Mesothelial cell of epicardium (in vitro differentiated cells): Measurements from ENCODE around the gene CYTH2. TPM values are rescaled to one million over a fixed set of nuclear protein-coding genes. Genes with fewer than 3 reads are reported as not detected.

Experiments
- DNase-seq, 2 experiments: peaks; one replicate each; pipeline ENCODE4 v3.0.0; 2021; ENCODE audit warnings: low spot score in 2 of 2; ENCODE audit not compliant: unreplicated experiment in 2 of 2
- H3K27ac Mint-ChIP-seq: 2 replicates; pipeline ENCODE4 v1.8.0; 2021; ENCODE audit warnings: mixed read lengths
- H3K27me3 Mint-ChIP-seq: 2 replicates; pipeline ENCODE4 v1.8.0; 2021; ENCODE audit warnings: low read depth, mixed read lengths
- H3K36me3 Mint-ChIP-seq: 2 replicates; pipeline ENCODE4 v1.8.0; 2021; ENCODE audit warnings: mixed read lengths
- H3K4me1 Mint-ChIP-seq: 2 replicates; pipeline ENCODE4 v1.8.0; 2021; ENCODE audit warnings: mixed read lengths
- H3K4me3 Mint-ChIP-seq: 2 replicates; pipeline ENCODE4 v1.8.0; 2021; ENCODE audit warnings: mild to moderate bottlenecking, moderate library complexity, mixed read lengths
- H3K9me3 Mint-ChIP-seq: 2 replicates; pipeline ENCODE4 v1.8.0; 2021; ENCODE audit warnings: mixed read lengths
- total RNA-seq: library from RNA; stranded (reverse); gene quantifications from 3 replicates; pipeline ENCODE4 v1.2.1, GENCODE V29; 2021
- TF ChIP-seq, protein P1 (sequence below): fragments of 200-600 bp; sonication (generic); IDR thresholded peaks from one replicate; pipeline ENCODE4 v1.5.0; 2021; ENCODE audit warnings: antibody characterized with exemption; ENCODE audit not compliant: unreplicated experiment

Gene CYTH2
- total RNA-seq, 1 donor from 2014 or later: 190 TPM

DNA sequence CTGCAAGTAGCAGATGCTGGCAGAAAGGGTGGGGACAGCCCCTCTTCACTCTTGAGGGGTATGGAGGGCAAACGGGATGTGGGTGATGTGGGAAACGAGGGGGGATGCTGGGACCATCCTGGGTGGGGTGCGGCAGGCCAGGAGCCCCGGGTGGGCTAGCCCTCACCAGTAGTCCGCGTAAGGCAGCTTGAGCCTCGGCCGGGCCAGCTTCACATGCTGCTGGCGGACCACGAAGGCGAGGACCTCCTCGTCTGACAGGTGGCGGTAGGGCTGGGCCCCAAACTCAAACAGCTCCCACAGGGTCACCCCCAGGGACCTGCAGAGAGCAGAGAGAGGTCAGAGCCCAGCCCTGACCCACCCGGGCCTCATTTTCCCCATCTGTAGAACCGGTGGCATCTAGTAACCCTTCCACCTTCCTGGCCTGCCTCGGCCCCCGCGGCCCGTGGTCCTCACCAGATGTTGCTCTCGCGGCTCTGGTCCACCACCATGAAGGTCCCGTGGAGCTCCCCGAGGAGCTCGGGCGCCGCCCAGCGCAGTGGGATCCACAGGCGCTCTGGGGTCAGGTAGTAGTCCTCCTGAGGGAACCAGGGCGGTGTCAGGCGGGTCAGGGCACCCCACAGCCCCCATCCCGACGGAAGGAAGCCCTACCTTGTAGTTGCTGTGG lies 31.8 kb downstream of the CYTH2 start:
- H3K27me3 Mint-ChIP-seq: no peaks in the 10 kb centered on the region
- H3K4me1 Mint-ChIP-seq: peaks cover 21% of the 10 kb centered on the region
- H3K4me3 Mint-ChIP-seq: peak overlapping the region; percentile 72
- H3K27ac Mint-ChIP-seq: peak overlapping the region; percentile 75
- DNase-seq: no peak
- TF ChIP-seq, protein P1, sequence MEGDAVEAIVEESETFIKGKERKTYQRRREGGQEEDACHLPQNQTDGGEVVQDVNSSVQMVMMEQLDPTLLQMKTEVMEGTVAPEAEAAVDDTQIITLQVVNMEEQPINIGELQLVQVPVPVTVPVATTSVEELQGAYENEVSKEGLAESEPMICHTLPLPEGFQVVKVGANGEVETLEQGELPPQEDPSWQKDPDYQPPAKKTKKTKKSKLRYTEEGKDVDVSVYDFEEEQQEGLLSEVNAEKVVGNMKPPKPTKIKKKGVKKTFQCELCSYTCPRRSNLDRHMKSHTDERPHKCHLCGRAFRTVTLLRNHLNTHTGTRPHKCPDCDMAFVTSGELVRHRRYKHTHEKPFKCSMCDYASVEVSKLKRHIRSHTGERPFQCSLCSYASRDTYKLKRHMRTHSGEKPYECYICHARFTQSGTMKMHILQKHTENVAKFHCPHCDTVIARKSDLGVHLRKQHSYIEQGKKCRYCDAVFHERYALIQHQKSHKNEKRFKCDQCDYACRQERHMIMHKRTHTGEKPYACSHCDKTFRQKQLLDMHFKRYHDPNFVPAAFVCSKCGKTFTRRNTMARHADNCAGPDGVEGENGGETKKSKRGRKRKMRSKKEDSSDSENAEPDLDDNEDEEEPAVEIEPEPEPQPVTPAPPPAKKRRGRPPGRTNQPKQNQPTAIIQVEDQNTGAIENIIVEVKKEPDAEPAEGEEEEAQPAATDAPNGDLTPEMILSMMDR: no peak
- no peaks in the 10 kb centered on the region for H3K9me3 Mint-ChIP-seq
- H3K36me3 Mint-ChIP-seq: no peaks in the 10 kb centered on the region

GRCh38 chr19:48501494-48502349 lies 32.6 kb downstream of the CYTH2 start:
- Mint-ChIP-seq H3K4me3 (peak overlapping the region; percentile 72), H3K36me3 (no peaks in the 10 kb centered on the region)
- TF ChIP-seq, protein P1: no peak

GRCh38 chr19:48502350-48503018 lies 33.3 kb downstream of the CYTH2 start:
- peak overlapping the region; percentile 97 for H3K27ac Mint-ChIP-seq
- TF ChIP-seq, protein P1: no peak
- H3K4me1 Mint-ChIP-seq: peaks cover 21% of the 10 kb centered on the region
- DNase-seq: no peak
- no peaks in the 10 kb centered on the region for H3K36me3 Mint-ChIP-seq
- H3K27me3 Mint-ChIP-seq: no peaks in the 10 kb centered on the region
- H3K4me3 Mint-ChIP-seq: peak overlapping the region; percentile 55
- no peaks in the 10 kb centered on the region for H3K9me3 Mint-ChIP-seq

More at GRCh38 chr19:48501494-48502349, 32.6 kb downstream of the CYTH2 start:
- DNase-seq: peak; percentile 93
- Mint-ChIP-seq H3K4me1 (peaks cover 21% of the 10 kb centered on the region), H3K27me3 (no peaks in the 10 kb centered on the region), H3K27ac (peak overlapping the region; percentile 97), H3K9me3 (no peaks in the 10 kb centered on the region)

GRCh38 chr19:48506138-48506733 lies 37.1 kb downstream of the CYTH2 start:
- Mint-ChIP-seq H3K9me3 (no peaks in the 10 kb centered on the region), H3K4me1 (peaks cover 23% of the 10 kb centered on the region), H3K4me3 (no peak overlapping the region), H3K27ac (no peak overlapping the region), H3K27me3 (peaks cover 3% of the 10 kb centered on the region), H3K36me3 (peaks cover 4% of the 10 kb centered on the region)
- TF ChIP-seq, protein P1: peak; percentile 71
- no peak for DNase-seq

DNA sequence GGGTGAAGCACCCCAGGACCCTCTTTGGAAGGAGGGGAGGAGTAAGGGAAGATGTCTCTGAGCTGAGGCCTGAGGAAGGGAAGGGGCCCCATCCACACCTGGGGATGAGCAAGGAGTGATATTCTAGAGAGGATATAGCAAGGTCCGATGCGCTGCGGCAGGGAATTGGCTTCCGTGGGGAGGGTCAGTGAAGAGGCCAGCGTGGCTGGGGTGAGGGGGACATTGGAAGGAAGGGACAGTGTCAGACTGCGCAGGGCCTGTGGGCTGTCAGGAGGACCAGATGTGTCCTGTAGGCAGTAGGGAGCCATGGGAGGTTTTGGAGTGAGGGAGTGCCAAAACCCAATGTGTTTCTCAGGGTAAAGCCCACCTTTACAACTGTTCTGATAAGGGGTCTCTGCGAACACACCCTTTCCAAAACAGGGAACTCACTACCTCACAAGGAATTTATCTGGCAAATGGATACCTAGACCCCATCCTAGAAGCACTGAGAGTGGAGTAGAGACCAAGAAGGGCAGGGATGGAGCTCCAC lies 38.8 kb downstream of the CYTH2 start:
- Mint-ChIP-seq H3K27ac (no peak overlapping the region), H3K36me3 (peaks cover 4% of the 10 kb centered on the region), H3K4me1 (peaks cover 15% of the 10 kb centered on the region), H3K9me3 (no peaks in the 10 kb centered on the region), H3K27me3 (peaks cover 3% of the 10 kb centered on the region), H3K4me3 (no peak overlapping the region)
- TF ChIP-seq, protein P1: no peak
- no peak for DNase-seq
